Cardiac fibroblast (primary cell): ENCODE results near the gene HLA-F.

Source experiments
- DNase-seq, 2 donors: peaks; one replicate each; pipeline versions ENCODE4 v3.0.0 to v3.0.0-alpha.2; 2010; ENCODE audit warnings: low read depth in 2 of 2
- H3K4me3 ChIP-seq, 2 donors: replicated peaks in 1 of 2; 1 replicate in 1 of 2; 2 replicates in 1 of 2; pipeline ENCODE4 v1.5.1; 2011; ENCODE audit warnings: low read depth in 2 of 2, low read length in 2 of 2, mild to moderate bottlenecking in 2 of 2, moderate library complexity in 1 of 2
- TF ChIP-seq, protein P1 (sequence below): IDR thresholded peaks from one replicate; pipeline ENCODE4 v1.5.1; 2011; ENCODE audit warnings: low read depth, mild to moderate bottlenecking, low read length, inconsistent platforms

HLA-F gene

DNA sequence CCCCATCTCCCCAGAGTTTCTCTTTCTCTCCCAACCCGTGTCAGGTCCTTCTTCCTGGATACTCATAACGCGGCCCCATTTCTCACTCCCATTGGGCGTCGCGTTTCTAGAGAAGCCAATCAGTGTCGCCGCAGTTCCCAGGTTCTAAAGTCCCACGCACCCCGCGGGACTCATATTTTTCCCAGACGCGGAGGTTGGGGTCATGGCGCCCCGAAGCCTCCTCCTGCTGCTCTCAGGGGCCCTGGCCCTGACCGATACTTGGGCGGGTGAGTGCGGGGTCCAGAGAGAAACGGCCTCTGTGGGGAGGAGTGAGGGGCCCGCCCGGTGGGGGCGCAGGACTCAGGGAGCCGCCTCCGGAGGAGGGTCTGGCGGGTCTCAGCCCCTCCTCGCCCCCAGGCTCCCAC, at the start of gene HLA-F:
Gene HLA-F (plus strand): TSS at position 173 of the 404 bp plus-strand sequence. CDS start 30 bp downstream, at position 203.
- TF ChIP-seq, protein P1, sequence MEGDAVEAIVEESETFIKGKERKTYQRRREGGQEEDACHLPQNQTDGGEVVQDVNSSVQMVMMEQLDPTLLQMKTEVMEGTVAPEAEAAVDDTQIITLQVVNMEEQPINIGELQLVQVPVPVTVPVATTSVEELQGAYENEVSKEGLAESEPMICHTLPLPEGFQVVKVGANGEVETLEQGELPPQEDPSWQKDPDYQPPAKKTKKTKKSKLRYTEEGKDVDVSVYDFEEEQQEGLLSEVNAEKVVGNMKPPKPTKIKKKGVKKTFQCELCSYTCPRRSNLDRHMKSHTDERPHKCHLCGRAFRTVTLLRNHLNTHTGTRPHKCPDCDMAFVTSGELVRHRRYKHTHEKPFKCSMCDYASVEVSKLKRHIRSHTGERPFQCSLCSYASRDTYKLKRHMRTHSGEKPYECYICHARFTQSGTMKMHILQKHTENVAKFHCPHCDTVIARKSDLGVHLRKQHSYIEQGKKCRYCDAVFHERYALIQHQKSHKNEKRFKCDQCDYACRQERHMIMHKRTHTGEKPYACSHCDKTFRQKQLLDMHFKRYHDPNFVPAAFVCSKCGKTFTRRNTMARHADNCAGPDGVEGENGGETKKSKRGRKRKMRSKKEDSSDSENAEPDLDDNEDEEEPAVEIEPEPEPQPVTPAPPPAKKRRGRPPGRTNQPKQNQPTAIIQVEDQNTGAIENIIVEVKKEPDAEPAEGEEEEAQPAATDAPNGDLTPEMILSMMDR, result no peak
- H3K4me3 ChIP-seq, result peak within 1 kb of the TSS; percentile 72 to 79
- peak; percentile 84 to 87 for DNase-seq

DNA sequence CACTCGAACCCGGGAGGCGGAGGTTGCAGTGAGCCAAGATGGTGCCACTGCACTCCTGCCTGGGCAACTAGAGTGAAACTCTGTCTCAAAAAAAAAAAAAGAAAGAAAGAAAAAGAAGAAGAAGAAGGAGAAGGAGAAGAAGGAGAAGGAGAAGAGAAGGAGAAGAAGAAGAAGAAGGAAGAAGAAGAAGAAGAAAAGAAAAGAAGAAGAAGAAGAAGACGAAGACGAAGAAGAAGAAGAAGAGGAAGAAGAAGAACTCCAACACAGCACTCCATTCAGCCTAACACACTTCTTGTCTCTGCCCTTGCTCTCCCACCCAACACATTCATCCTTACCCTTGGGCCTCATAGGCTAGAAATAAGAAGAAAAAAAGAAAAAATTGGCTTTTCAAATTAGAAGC, 49.2 kb upstream of the HLA-F start:
- H3K4me3 ChIP-seq, result no peak overlapping the region
- no peak for DNase-seq
- TF ChIP-seq, protein P1, result no peak

DNA sequence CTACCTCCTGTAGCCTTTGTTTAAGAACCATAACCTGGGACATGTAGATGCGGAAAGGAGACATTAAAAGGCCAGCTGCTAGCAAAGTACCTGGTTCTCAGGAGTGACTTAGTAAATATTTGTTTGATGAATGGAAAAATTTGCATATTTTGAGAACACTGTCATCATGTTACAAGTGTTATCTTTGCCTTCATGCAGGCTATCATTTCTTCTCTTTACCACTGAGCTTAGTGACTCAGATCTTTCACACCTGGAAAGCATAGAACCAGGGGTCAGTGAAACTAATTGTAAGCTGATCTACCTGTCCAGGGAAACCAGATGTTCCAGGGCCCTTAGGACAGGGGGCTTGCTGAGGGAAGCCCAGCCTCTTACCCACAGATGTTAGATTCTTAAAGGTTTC, 47.7 kb upstream of the HLA-F start:
- DNase-seq, result no peak
- TF ChIP-seq, protein P1, result no peak
- no peak overlapping the region for H3K4me3 ChIP-seq

DNA sequence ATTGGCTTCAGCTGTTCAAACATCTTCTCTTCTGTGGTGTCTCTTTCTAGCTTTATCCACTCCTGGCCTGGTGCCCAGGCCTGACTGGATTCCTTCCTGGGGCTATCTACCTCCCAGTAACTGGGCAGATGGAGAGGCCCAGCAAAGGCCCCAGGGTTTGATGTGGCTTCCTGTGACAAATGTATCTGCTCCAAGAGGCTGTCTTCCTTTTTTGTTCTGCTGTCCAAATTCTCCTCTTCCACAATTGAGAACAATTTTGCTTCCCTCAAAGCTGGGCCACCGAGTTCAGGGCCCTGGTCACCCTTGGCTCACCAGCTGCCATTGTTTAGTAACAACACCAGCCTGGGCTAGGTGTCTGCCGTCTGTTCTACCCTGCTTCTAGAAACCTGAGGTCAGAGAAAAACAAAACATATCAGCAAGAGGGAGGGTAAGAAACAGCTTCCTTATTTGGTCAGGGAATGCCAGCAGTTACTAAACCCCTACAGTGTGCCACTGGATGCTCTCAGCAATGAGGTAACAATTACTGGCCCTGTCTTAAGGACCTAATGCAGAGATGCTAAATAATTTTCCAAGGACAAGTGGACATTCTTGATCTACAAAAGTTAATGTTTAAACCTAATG, 46.1 kb upstream of the HLA-F start:
- DNase-seq, result peak; percentile 15 to 64
- TF ChIP-seq, protein P1, result no peak
- no peak overlapping the region for H3K4me3 ChIP-seq

DNA sequence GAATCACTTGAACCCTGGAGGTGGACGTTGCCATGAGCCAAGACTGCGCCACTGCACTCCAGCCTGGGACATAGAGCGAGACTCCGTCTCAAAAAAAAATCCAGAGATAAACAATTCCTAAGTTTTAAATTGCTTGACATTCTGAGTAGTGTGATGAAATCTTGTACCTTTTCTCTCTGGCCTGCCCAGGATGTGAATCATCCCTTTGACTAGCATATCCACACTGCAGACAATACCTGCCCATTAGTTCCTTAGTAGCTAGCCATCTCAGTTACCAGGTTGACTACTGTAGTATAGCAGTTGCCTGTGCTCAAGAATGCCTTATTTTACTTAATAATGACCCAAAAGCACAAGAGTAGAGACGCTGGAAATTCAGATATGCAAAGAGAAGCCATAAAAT, 45.1 kb upstream of the HLA-F start:
- DNase-seq, result peak in 1 of 2 donors; percentile 47
- no peak overlapping the region for H3K4me3 ChIP-seq

DNA sequence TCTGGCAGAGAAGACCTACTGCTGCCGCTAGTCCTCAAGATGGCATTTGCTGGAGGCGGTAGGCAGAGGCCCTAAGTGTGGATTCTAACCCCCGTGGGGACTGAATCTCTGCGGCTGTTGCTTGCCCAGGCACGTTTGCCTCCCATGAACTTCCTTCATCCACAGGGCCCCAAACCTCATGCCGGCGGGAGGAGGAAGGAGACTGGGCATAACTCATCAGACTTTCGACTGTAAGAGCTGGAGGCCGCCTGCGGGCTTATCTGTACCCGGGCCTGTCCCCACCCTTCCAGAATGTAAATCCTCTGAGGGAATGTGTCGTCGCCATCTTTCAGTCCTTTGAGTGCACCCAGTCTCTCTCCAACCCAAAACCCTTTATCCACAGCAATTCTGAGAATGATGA, 43.3 kb upstream of the HLA-F start:
- H3K4me3 ChIP-seq, result no peak overlapping the region
- TF ChIP-seq, protein P1, result no peak

More for the DNA sequence above, 45.1 kb upstream of the HLA-F start:
- TF ChIP-seq, protein P1, result no peak

DNA sequence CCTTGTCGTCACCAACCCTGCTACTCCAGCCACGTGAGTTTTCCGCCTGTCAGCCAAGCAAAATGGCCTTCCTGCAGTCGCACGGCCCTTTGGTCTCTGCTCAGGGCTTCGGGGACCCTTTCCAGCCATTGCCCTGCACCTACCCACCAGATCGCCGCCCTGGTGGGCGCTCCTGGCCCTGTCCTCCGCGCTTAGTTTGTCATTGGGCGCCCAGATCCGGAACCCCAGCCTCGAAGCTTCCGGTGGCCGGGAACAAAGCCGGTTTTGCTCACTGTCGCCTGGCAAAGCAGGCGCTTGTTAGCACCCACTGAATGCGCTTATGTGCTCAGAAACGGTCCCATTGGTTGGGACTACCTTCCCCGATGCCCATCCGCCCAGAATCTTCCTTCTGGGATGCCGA, 42.8 kb upstream of the HLA-F start:
- H3K4me3 ChIP-seq, result peak overlapping the region in 1 of 2 donors; percentile 36
- TF ChIP-seq, protein P1, result no peak
- no peak for DNase-seq

More for the DNA sequence above, 43.3 kb upstream of the HLA-F start:
- DNase-seq, result no peak
